Measurements from ENCODE around the gene CLSTN2.

- TF ChIP-seq CTCF (conservative IDR thresholded peaks at IDR 0.05; ENCODE audit: low read depth, low read length) (no peak), EZH2 (IDR thresholded peaks at IDR 0.05; ENCODE audit: low read length, unreplicated experiment) (no peak)
Observed at GRCh38 chr3:140160553-140160952, 225.6 kb downstream of the CLSTN2 start.

All from PC-3 (cell line).